Pancreas (tissue), 10 donors: Measurements from ENCODE around the gene SLC6A8. TPM values are rescaled to one million over a fixed set of nuclear protein-coding genes. Genes with fewer than 3 reads are reported as not detected.
A peak's percentile ranks its signal among the peaks of the same experiment; 100 is the strongest.

Source experiments
- ATAC-seq, 4 donors: fragments of 200-7000 bp; cut with Tn5 transposase; one replicate each; pipeline versions ENCODE4 v1.8.0 to v1.9.1; 2020; ENCODE audit warnings: mild to moderate bottlenecking in 4 of 4, moderate library complexity in 4 of 4
- DNase-seq, 6 donors: peaks; one replicate each; pipeline ENCODE4 v3.0.0-alpha.2; 2020
- FAIRE-seq: peaks from 2 replicates; lab custom pipeline; 2012; peaks lifted over from hg19 to GRCh38; lab: Jason Lieb, UNC
- H3K27ac ChIP-seq, 4 donors: fragments of 200-600 bp; sonication (generic); 1 replicate in 3 of 4; 2 replicates in 1 of 4; pipeline versions ENCODE4 v1.5.0 to v1.8.0; 2020
- H3K27me3 ChIP-seq, 4 donors: fragments of 200-600 bp; one replicate each; pipeline ENCODE4 v1.8.0; 2021
- H3K36me3 ChIP-seq, 3 donors: fragments of 200-600 bp; sonication (generic) in 1 of 3; one replicate each; pipeline versions ENCODE4 v1.5.0 to v1.8.0; 2020 to 2021
- H3K4me1 ChIP-seq, 3 donors: fragments of 200-600 bp; one replicate each; pipeline ENCODE4 v1.8.0; 2021
- H3K4me3 ChIP-seq, 4 donors: fragments of 200-600 bp; sonication (generic) in 2 of 4; one replicate each; pipeline versions ENCODE4 v1.5.0 to v1.8.0; 2020 to 2021
- H3K9me3 ChIP-seq, 4 donors: fragments of 200-600 bp; one replicate each; pipeline ENCODE4 v1.8.0; 2021
- WGBS, 2 donors: extraction: QIAGEN DNeasy Blood & Tissue Kit; methylation state at CpG; one replicate each; pipeline ENCODE4 v1.1.7; 2013; 5-methylcytosine and 5-hydroxymethylcytosine counted together
- intact Hi-C, 3 donors: fragments of 100-400 bp; cut with DNase I; formaldehyde crosslinking; loops; one replicate each; pipeline versions ENCODE4 v1.11.1 to v1.14.2; 2022
- polyA plus RNA-seq, 2 donors: library from polyadenylated mRNA; stranded (reverse); fragments of 200-250 nt; gene quantifications; one replicate each; pipeline ENCODE4 v1.2.3, GENCODE V29; 2013
- total RNA-seq, 6 donors: library from RNA; stranded (reverse); fragmentation: NEBNext Ultra II Directional in 4 of 6; extraction: Animal tissue kit (Norgen Biotek cat#: 25700) in 4 of 6; gene quantifications; one replicate each; pipeline versions ENCODE4 v1.2.1 to v1.2.4, GENCODE V29; 2021 to 2023
- TF ChIP-seq, protein P1 (sequence below), 4 donors: fragments of 200-600 bp; sonication (generic) in 3 of 4; IDR thresholded peaks; one replicate each; pipeline versions ENCODE4 v1.5.0 to v1.8.0; 2021; ENCODE audit warnings: antibody characterized with exemption in 4 of 4
- donor health status: healthy with polysubstance abuse.
- donor health status: DM: no; HTN: no; CAD: no; lungs with moderate emphysema.
- donor health status: DM: no; HTN: no; CAD: no.
- donor health status: control.
- donor health status: control.
- donor health status: Bipolar disorder and iron deficiency.
- donor health status: DM: yes; HTN: yes; CAD: no.
- donor health status: DM: no; HTN: no; CAD: no.
- donor health status: DM: no; HTN: no; CAD: no.
- donor health status: DM: yes; HTN: yes; CAD: no.

SLC6A8 gene
- total and polyA plus RNA-seq, 8 donors = 8.4 to 15.8 (median 12.1) TPM

DNA sequence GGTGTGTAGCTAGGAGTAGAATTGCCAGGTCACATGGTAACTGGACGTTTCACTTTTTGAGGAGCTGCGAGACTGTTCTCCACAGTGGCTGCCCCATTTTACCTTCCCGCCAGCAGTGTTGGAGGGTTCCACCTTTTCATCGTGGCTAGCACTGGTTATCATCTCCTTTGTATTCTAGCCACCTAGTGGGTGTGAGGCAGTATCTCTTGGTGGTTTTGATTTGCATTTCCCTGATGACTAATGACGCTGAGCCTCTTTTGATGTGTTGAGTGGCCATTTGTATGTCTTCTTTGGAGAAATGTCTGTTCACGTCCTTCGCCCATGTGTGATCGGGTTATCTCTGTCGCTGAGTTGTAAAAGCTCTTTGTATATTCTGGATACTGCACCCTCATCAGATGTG lies 47.5 kb downstream of the SLC6A8 start:
- no peak overlapping the region for H3K27ac ChIP-seq
- TF ChIP-seq, protein P1, sequence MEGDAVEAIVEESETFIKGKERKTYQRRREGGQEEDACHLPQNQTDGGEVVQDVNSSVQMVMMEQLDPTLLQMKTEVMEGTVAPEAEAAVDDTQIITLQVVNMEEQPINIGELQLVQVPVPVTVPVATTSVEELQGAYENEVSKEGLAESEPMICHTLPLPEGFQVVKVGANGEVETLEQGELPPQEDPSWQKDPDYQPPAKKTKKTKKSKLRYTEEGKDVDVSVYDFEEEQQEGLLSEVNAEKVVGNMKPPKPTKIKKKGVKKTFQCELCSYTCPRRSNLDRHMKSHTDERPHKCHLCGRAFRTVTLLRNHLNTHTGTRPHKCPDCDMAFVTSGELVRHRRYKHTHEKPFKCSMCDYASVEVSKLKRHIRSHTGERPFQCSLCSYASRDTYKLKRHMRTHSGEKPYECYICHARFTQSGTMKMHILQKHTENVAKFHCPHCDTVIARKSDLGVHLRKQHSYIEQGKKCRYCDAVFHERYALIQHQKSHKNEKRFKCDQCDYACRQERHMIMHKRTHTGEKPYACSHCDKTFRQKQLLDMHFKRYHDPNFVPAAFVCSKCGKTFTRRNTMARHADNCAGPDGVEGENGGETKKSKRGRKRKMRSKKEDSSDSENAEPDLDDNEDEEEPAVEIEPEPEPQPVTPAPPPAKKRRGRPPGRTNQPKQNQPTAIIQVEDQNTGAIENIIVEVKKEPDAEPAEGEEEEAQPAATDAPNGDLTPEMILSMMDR (IDR thresholded peaks at IDR 0.05) = no peak
- H3K4me1 ChIP-seq = no peaks in the 10 kb centered on the region
- no peak for ATAC-seq
- no peak for FAIRE-seq
- H3K4me3 ChIP-seq = no peak overlapping the region
- intact Hi-C loops = no loop called here
- H3K36me3 ChIP-seq = no peaks in the 10 kb centered on the region
- 83 to 85% methylated on average over 9 of the region's 9 CpGs for WGBS, 2 donors
- DNase-seq = peak in 1 of 6 donors; percentile 4
- H3K9me3 ChIP-seq = no peaks in the 10 kb centered on the region
- H3K27me3 ChIP-seq = no peaks in the 10 kb centered on the region

DNA sequence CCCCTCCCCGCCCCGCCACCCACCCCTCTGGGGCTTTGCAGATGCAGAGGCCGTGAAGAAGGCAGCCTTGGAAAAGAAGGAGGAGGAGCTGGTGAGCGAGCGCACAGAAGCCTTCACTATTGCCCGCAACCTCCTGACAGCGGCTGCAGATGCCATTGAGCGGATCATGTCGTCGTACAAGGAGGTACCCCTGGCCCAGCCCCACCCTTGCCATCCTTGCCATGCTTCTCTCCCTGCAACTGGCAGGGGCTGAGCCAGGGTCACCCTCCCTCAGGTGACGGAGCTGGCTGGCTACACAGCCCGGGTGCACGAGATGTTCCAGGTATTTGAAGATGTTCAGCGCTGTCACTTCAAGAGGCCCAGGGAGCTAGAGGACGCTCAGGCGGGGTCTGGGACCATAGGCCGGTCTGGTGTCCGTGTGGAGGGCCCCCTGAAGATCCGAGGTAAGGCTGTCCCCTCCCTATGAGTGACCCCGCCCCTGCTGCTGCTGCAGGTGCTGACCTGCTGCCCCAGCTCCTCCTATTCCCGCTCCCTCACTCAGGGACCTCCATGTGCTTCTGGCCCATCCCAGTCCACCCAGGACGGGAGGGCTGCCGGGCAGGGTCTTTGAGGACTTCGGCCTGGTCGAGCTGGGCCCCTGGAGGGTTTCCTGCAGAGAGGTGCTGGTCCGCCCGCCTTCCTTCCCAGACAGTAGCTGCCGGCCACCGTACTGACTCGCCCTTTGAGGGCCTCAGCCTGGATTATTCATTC lies 48.5 kb downstream of the SLC6A8 start:
- Histone ChIP-seq H3K4me1 (no peaks in the 10 kb centered on the region), H3K27me3 (no peaks in the 10 kb centered on the region), H3K4me3 (no peak overlapping the region), H3K9me3 (no peaks in the 10 kb centered on the region), H3K36me3 (no peaks in the 10 kb centered on the region), H3K27ac (no peak overlapping the region)
- DNase-seq = peak in 1 of 6 donors; percentile 67
- WGBS, 2 donors = 88 to 92% methylated on average over 30 of the region's 30 CpGs
- intact Hi-C loops = no loop called here
- TF ChIP-seq, protein P1 (IDR thresholded peaks at IDR 0.05) = no peak
- ATAC-seq = no peak
- FAIRE-seq = no peak

DNA sequence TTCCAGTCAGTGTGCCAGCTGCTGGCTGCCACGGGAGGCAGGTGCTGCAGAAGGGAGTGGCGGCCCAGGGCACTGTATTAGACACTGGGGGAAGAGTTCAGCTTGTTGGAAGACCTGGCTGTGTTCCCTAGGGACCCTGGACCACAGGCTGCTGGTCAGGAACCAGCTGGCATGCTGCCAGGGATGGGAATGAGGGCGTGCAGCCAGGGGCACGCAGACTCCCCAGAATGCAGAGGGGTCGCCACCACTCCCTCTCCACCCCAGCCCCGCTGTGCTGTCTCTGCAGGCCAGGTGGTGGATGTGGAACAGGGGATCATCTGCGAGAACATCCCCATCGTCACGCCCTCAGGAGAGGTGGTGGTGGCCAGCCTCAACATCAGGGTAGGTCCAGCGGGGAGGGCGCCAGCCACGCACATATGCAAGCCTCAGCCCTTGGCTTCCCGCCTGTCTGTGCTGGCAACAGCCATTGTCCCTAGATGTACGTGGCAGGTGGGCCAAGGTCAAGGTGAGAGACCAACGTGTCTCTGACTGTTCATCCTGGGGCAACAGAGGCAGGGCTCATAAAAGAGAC lies 49.2 kb downstream of the SLC6A8 start:
- WGBS, 2 donors = 75 to 83% methylated on average over 15 of the region's 15 CpGs
- no peak overlapping the region for H3K27ac ChIP-seq
- H3K4me1 ChIP-seq = no peaks in the 10 kb centered on the region
- no peaks in the 10 kb centered on the region for H3K9me3 ChIP-seq
- intact Hi-C loops = no loop called here
- no peaks in the 10 kb centered on the region for H3K36me3 ChIP-seq
- TF ChIP-seq, protein P1 (IDR thresholded peaks at IDR 0.05) = no peak
- no peak for FAIRE-seq
- no peak overlapping the region for H3K4me3 ChIP-seq
- no peaks in the 10 kb centered on the region for H3K27me3 ChIP-seq
- peak in 2 of 6 donors; percentile 60 to 77 for DNase-seq
- peak in 1 of 4 donors; percentile 8 for ATAC-seq

DNA sequence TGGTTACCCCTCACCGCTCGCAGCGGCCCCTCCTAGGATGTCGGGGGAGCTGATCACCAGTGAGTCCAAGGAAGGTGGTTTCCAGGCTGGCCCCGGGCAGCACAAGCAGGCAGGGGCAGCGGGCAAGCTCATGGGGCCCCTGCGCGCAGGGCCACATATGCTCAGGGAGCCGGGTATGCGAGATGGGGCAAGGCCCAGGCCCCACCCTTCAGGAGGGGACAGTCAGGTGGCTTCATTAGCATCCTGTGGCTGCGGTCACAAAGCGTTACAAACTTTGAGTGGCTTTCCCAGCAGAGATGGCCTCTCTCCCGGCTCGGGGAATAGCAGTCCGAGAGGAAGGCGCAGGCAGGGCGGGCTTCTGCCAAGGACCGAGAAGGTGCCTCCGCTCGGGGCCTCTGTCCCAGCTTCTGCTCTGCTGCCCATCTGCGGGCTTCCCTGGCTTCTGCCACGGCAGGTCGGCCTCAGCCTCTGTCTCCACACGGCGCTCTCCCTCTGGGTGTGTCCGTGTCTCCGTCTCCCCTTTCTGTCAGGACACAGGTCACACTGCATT lies 50.4 kb downstream of the SLC6A8 start:
- ATAC-seq (no peak), FAIRE-seq (no peak), DNase-seq (no peak)
- intact Hi-C loops = no loop called here
- Histone ChIP-seq H3K27ac (no peak overlapping the region), H3K27me3 (no peaks in the 10 kb centered on the region), H3K36me3 (no peaks in the 10 kb centered on the region), H3K4me3 (no peak overlapping the region), H3K9me3 (no peaks in the 10 kb centered on the region), H3K4me1 (no peaks in the 10 kb centered on the region)
- WGBS, 2 donors = 85 to 96% methylated on average over 26 to 27 of the region's 27 CpGs
- TF ChIP-seq, protein P1 (IDR thresholded peaks at IDR 0.05) = no peak
